Central memory CD8-positive, alpha-beta T cell (primary cell): ENCODE data around the gene ZNF576.
A peak's percentile ranks its signal among the peaks of the same experiment; 100 is the strongest.
"Not testable (repeated sequence)": the region's sequence is repeated elsewhere in the genome, so short reads cannot be mapped to it uniquely, and the experiment has no call there.

Source experiments
- ATAC-seq: fragments of 150-1000 bp; cut with Tn5 transposase; replicated peaks from 2 replicates; pipeline ENCODE4 v1.10.0; 2022; ENCODE audit warnings: mild to moderate bottlenecking, moderate FRiP score, moderate number of reproducible peaks; ENCODE audit not compliant: poor library complexity, severe bottlenecking; ENCODE audit errors: extremely low read depth
- DNase-seq, 2 donors: peaks; one replicate each; pipeline ENCODE4 v3.0.0; 2021; ENCODE audit warnings: low spot score in 2 of 2
- H3K27ac Mint-ChIP-seq: one replicate; pipeline ENCODE4 v1.8.0; 2022; ENCODE audit warnings: low read depth, mild to moderate bottlenecking, moderate library complexity, mixed read lengths
- H3K27me3 Mint-ChIP-seq: one replicate; pipeline ENCODE4 v1.8.0; 2022; ENCODE audit warnings: mixed read lengths
- H3K36me3 Mint-ChIP-seq: one replicate; pipeline ENCODE4 v1.8.0; 2022; ENCODE audit warnings: mild to moderate bottlenecking, moderate library complexity, mixed read lengths; ENCODE audit not compliant: insufficient read depth
- H3K4me1 Mint-ChIP-seq: one replicate; pipeline ENCODE4 v1.8.0; 2022; ENCODE audit warnings: mixed read lengths
- H3K4me3 Mint-ChIP-seq: one replicate; pipeline ENCODE4 v1.8.0; 2022; ENCODE audit warnings: mild to moderate bottlenecking, moderate library complexity, mixed read lengths
- H3K9me3 Mint-ChIP-seq: one replicate; pipeline ENCODE4 v1.8.0; 2022; ENCODE audit warnings: mixed read lengths

ZNF576 gene

DNA sequence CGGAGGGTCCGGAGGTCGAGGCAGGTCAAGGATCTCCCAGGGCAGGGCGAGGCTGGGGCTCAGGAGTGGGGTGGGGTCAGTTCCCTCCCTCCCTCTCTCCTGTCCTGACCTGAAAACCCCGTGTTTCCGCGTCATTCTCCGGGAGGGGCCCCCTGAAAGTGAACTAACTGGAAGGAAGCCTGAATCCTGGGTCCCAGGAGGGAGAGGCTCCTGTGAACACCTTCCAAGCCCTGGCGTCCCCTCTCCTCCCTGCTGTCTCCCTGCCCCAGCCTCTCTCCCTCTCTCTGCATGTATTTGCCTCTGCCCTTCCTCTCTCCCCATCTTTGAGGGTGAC, 44.0 kb downstream of the ZNF576 start:
- H3K27ac Mint-ChIP-seq: peak overlapping the region; percentile 56
- peak overlapping the region; percentile 68 for H3K4me3 Mint-ChIP-seq
- H3K9me3 Mint-ChIP-seq: no peaks in the 10 kb centered on the region
- H3K4me1 Mint-ChIP-seq: peaks cover 13% of the 10 kb centered on the region
- peaks cover 56% of the 10 kb centered on the region for H3K27me3 Mint-ChIP-seq
- DNase-seq: no peak
- H3K36me3 Mint-ChIP-seq: peaks cover 6% of the 10 kb centered on the region
- no peak for ATAC-seq

GRCh38 chr19:43641333-43641732, 44.9 kb downstream of the ZNF576 start:
- no peak overlapping the region for H3K27ac Mint-ChIP-seq
- H3K36me3 Mint-ChIP-seq: peaks cover 8% of the 10 kb centered on the region
- ATAC-seq (no peak), DNase-seq (no peak)
- H3K4me1 Mint-ChIP-seq: peaks cover 13% of the 10 kb centered on the region
- H3K27me3 Mint-ChIP-seq: peaks cover 50% of the 10 kb centered on the region
- peak overlapping the region; percentile 68 for H3K4me3 Mint-ChIP-seq
- no peaks in the 10 kb centered on the region for H3K9me3 Mint-ChIP-seq

DNA sequence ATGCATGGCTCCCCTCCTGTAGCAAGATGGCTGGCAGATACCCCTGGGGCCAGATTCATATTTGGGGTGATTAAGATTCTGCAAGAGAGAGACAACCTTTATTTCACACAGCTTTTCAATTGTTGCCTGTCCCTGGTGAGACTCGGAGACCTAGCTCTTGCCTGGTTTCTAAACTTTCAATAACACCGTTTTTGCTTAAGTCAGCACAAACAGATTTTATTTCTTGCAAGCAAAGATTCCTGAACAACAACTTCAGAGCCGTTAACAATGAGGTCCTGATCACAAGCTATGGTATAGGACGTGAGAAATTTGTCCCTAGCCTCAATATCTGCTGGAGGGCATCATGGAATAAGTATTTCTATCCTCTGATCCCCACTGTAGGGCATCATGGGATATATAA, 46.1 kb downstream of the ZNF576 start:
- Mint-ChIP-seq H3K4me3 (no peak overlapping the region), H3K27me3 (peaks cover 38% of the 10 kb centered on the region), H3K9me3 (no peaks in the 10 kb centered on the region), H3K27ac (no peak overlapping the region), H3K4me1 (peaks cover 13% of the 10 kb centered on the region), H3K36me3 (peaks cover 11% of the 10 kb centered on the region)
- ATAC-seq (no peak), DNase-seq (no peak)

DNA sequence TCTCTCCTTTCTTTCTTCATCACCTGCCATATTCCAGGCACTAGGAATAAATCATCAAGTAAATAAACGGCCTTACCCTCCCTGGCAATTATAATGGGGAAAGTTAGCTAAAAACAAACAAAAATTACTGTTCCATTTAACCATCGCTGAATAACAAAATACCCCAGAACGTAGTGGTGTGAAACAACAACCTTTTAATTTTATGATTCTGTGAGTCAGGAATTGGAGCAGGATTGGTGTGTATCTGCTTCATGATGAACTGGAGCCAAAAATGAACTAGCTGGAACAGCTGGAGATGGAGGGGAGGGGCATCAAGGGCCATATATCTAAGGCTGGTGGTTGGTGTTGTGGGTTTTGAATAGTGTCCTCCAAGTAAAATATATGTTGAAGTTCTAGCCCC, 46.9 kb downstream of the ZNF576 start:
- Mint-ChIP-seq H3K27me3 (peaks cover 30% of the 10 kb centered on the region), H3K9me3 (no peaks in the 10 kb centered on the region), H3K4me3 (no peak overlapping the region), H3K27ac (no peak overlapping the region), H3K4me1 (peaks cover 13% of the 10 kb centered on the region), H3K36me3 (peaks cover 11% of the 10 kb centered on the region)
- ATAC-seq (no peak), DNase-seq (no peak)

- ATAC-seq: no peak
- Mint-ChIP-seq H3K9me3 (no peaks in the 10 kb centered on the region), H3K4me1 (peaks cover 7% of the 10 kb centered on the region), H3K27me3 (peaks cover 21% of the 10 kb centered on the region), H3K27ac (no peak overlapping the region), H3K36me3 (peaks cover 9% of the 10 kb centered on the region), H3K4me3 (no peak overlapping the region)
- no peak for DNase-seq
Measured at GRCh38 chr19:43644181-43644580, 47.8 kb downstream of the ZNF576 start.

- ATAC-seq (no peak), DNase-seq (no peak)
- Mint-ChIP-seq H3K27me3 (no peaks in the 10 kb centered on the region), H3K9me3 (no peaks in the 10 kb centered on the region), H3K4me3 (no peak overlapping the region), H3K27ac (no peak overlapping the region), H3K36me3 (peaks cover 7% of the 10 kb centered on the region), H3K4me1 (no peaks in the 10 kb centered on the region)
Measured at GRCh38 chr19:43648633-43649032, 52.2 kb downstream of the ZNF576 start.

DNA sequence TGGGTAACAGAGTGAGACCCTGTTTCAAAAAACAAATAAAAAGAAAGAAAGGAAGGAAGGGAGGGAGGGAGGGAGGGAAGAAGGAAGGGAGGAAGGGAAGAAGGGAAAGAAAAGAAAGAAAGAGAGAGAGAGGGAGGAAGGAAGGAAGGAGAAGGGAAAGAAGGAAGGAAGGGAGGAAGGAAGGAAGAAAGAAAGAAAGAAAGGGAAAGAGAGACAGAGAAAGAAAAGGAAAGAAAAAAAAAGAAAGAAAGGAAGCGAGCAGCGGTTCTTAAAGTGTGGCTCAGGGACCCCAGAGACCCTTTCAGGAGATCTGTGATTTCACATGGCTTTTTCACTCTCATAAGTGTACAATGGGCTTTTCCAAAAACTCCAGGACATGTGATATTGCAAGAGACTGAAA, 53.1 kb downstream of the ZNF576 start:
- no peak for ATAC-seq
- Mint-ChIP-seq H3K27ac (no peak overlapping the region), H3K4me1 (no peaks in the 10 kb centered on the region), H3K9me3 (no peaks in the 10 kb centered on the region), H3K36me3 (peaks cover 7% of the 10 kb centered on the region), H3K4me3 (no peak overlapping the region), H3K27me3 (no peaks in the 10 kb centered on the region)
- no peak for DNase-seq

GRCh38 chr19:43650276-43650675, 53.9 kb downstream of the ZNF576 start:
- H3K27me3 Mint-ChIP-seq, DNase-seq, H3K9me3 Mint-ChIP-seq, H3K4me3 Mint-ChIP-seq, H3K36me3 Mint-ChIP-seq, H3K27ac Mint-ChIP-seq, H3K4me1 Mint-ChIP-seq, ATAC-seq: not testable (repeated sequence)
